HG02973 (cell line): ENCODE data around the gene ZBTB11.
A peak's percentile ranks its signal among the peaks of the same experiment; 100 is the strongest.
"Not testable (repeated sequence)": the region's sequence is repeated elsewhere in the genome, so short reads cannot be mapped to it uniquely, and the experiment has no call there.

ENCODE experiments used
- ATAC-seq: cut with Tn5 transposase; IDR thresholded peaks from one replicate; pipeline ENCODE4 v1.9.1; 2021; ENCODE audit warnings: moderate library complexity; ENCODE audit not compliant: unreplicated experiment

Gene ZBTB11

GRCh38 chr3:101623656-101624055 is 53.3 kb downstream of the ZBTB11 start:
- ATAC-seq: no peak

GRCh38 chr3:101619734-101620133 is 57.2 kb downstream of the ZBTB11 start:
- no peak for ATAC-seq

DNA sequence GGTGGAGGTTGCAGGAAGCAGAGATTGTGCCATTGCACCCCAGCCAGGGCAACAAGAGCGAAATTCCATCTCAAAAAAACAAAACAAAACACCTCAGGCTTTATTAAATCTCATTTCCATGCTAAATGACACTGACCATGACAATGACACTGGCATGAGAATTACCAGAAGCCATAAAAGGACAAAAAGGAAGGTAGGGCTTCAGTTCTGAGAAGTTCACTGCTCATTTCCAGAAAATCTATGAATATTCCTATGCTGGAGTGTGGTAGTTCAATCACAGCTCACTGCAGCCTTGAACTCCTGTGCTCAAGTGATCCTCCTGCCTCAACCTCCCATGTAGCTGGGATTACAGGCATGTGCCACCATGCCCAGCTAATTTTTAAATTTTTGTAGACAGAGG is 58.2 kb downstream of the ZBTB11 start:
- ATAC-seq: no peak

- ATAC-seq: no peak
Observed at GRCh38 chr3:101617478-101617877, 59.5 kb downstream of the ZBTB11 start.

DNA sequence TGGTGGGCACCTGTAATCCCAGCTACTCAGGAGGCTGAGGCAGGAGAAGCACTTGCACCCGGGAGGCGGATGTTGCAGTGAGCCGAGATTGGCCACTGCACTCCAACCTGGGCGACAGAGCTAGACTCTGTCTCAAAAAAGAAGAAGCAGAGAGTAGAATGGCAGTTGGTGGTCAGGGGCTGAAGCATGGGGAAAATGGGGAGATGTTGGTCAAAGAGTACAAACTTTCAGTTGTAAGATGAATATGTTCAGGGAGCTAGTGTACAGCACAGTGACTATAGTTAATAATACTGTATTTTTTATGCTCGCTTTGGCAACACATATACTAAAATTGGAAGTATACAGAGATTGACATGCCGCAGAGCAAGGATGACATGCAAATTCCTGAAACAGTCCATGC is 61.4 kb downstream of the ZBTB11 start:
- ATAC-seq: no peak

DNA sequence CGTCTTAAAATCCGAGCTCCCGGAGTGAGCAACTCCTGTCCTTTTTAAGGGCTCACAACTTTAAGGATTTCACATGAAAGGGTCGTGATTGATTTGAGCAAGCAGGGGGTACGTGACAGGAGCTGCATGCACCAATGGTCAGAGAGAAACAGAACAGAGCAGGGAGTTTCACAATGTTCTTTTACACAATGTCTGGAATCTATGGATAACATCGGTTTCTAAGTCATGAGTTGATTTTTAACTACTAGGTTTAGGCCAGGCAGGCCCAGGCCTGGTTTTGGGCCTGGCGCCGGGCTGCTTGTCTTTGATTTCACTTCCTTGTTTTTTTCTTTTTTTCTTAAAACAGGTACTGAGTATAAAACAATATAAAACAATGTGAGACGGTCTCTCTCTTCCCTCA is 63.9 kb downstream of the ZBTB11 start:
- ATAC-seq: not testable (repeated sequence)

GRCh38 chr3:101611023-101611422 is 65.9 kb downstream of the ZBTB11 start:
- peak; percentile 80 for ATAC-seq

GRCh38 chr3:101605398-101605797 is 71.5 kb downstream of the ZBTB11 start:
- not testable (repeated sequence) for ATAC-seq

GRCh38 chr3:101603184-101603583 is 73.7 kb downstream of the ZBTB11 start:
- no peak for ATAC-seq

DNA sequence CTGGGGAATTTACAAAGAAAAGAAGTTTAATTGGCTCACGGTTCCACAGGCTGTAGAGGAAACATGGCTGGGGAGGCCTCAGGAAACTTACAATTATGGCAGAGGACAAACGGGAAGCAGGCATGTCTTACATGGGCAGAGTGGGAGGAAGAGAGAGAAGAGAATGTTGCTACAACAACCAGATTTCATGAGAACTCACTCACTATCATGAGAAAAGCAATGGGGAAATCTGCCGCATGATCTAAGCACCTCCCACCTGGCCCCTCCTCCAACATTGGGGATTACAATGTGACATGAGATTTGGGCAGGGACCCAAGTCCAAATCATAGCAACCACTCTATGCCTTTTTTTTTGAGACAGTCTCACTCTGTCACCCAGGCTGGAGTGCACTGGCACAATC is 74.2 kb downstream of the ZBTB11 start:
- ATAC-seq: no peak
